ENCODE results near the gene ANKRD23. TPM values are rescaled to one million over a fixed set of nuclear protein-coding genes. Genes with fewer than 3 reads are reported as not detected.

The ANKRD23 gene
- total and polyA plus RNA-seq, 2 of the 13 experiments (the other 11 are each of a cell fraction or from before 2014, with no cell fraction given) = 1.5 to 1.6 TPM

GRCh38 chr2:96866586-96866985, 22.8 kb upstream of the ANKRD23 start:
- no peak overlapping the region for H3K27ac ChIP-seq (ENCODE audit: extremely low read length, insufficient read depth, low read length)
- no peak overlapping the region for H2AFZ ChIP-seq (ENCODE audit: low read length)
- FAIRE-seq (no peak), ATAC-seq (no peak), DNase-seq (ENCODE audit: low spot score) (no peak)
- H3K79me2 ChIP-seq (ENCODE audit: insufficient read depth, low read length) = peaks cover 23% of the 10 kb centered on the region
- peak overlapping the region in 1 of 3 experiments; percentile 93; a peak in 1 of 6 replicates for H3K4me3 ChIP-seq (replicated peaks in 1 of 3; ENCODE audit: insufficient read depth in 1 of 3, low read depth in 2 of 3, low read length in 3 of 3)
- BruUV-seq (replicated peaks) = no TSS peak
- H3K36me3 ChIP-seq (replicated peaks in 1 of 2; ENCODE audit: control insufficient read depth in 1 of 2, insufficient read depth in 2 of 2, low read length in 2 of 2) = peaks cover 34 to 49% of the 10 kb centered on the region in 2 experiments
- H3K27me3 ChIP-seq (ENCODE audit: control insufficient read depth in 1 of 2, insufficient read depth in 2 of 2, low read length in 2 of 2) = peaks cover 0 to 10% of the 10 kb centered on the region in 2 experiments; a peak in 3 of 5 replicates
- peak overlapping the region; percentile 98; the same call in 1 of the 2 replicates for H3K9ac ChIP-seq (ENCODE audit: insufficient read depth, low read depth, low read length)
- CTCF ChIA-PET (ENCODE audit: low intra/inter-chr PET ratio, low total read pairs) = no interaction called here
- peaks cover 46% of the 10 kb centered on the region for H3K4me1 ChIP-seq (ENCODE audit: insufficient read depth, low read length)
- intact Hi-C loops (cut with micrococcal nuclease; ENCODE audit: unreplicated experiment) = no loop called here
- WGBS (ENCODE audit: low lambda C conversion rate) = 94% methylated on average over 8 of the region's 8 CpGs
- POLR2A ChIA-PET = interaction anchor here (5.9 kb wide), 1 partner anchor 9 kb away, joined by 152 read pairs; the partner anchor contains the start of gene ANKRD39
- in situ Hi-C loops (cut with HindIII; ENCODE audit: extremely low pct_ligation_motif_present, low pct_unique_long_range_greater_than_20kb) = no loop called here
- no peaks in the 10 kb centered on the region for H4K20me1 ChIP-seq (ENCODE audit: insufficient read depth, low read length)
- no peaks in the 10 kb centered on the region for H3K9me3 ChIP-seq (ENCODE audit: low read length)
- H3K4me2 ChIP-seq (ENCODE audit: low read depth, low read length) = 0 out of 2 replicates have a peak overlapping the region, but pooled peaks have one; percentile 92
- TF ChIP-seq NRL (CRISPR knock-in tag; IDR thresholded peaks at IDR 0.05; ENCODE audit: borderline replicate concordance) = 0 out of 2 replicates have a peak, but pooled peaks have one; percentile 49
- TF ChIP-seq ZNF180 (CRISPR knock-in tag; IDR thresholded peaks at IDR 0.05; ENCODE audit: borderline replicate concordance, low read depth) = no peak
- TF ChIP-seq NFE2L1 (CRISPR knock-in tag; IDR thresholded peaks at IDR 0.05; ENCODE audit: borderline replicate concordance) = no peak
- no peak for TF ChIP-seq MIER3 (CRISPR knock-in tag; IDR thresholded peaks at IDR 0.05; ENCODE audit: borderline replicate concordance)
- no peak for TF ChIP-seq ZNF563 (CRISPR knock-in tag; IDR thresholded peaks at IDR 0.05)
- 0 out of 2 replicates have a peak, but pooled peaks have one; percentile 14 for TF ChIP-seq AKAP8 (CRISPR knock-in tag; IDR thresholded peaks at IDR 0.05)
- no peak for TF ChIP-seq SRSF1 (optimal IDR thresholded peaks at IDR 0.05; ENCODE audit: low read depth, low read length)
- TF ChIP-seq PBX2 (CRISPR knock-in tag; IDR thresholded peaks at IDR 0.05) = no peak
- TF ChIP-seq ZNF576 (CRISPR knock-in tag; IDR thresholded peaks at IDR 0.05) = no peak
- no peak for TF ChIP-seq ARID4A (CRISPR knock-in tag; IDR thresholded peaks at IDR 0.05; ENCODE audit: borderline replicate concordance)
- peak; percentile 41; the same call in 1 of the 2 replicates for TF ChIP-seq RBFOX2 (IDR thresholded peaks at IDR 0.05; ENCODE audit: low read depth, low read length)
- TF ChIP-seq RBM39 (IDR thresholded peaks at IDR 0.05; ENCODE audit: low read depth, low read length, poor library complexity, severe bottlenecking) = no peak
- no peak for TF ChIP-seq ZNF543 (CRISPR knock-in tag; IDR thresholded peaks at IDR 0.05)
- no peak for TF ChIP-seq SP2 (CRISPR knock-in tag; IDR thresholded peaks at IDR 0.05)
- no peak for TF ChIP-seq ZNF33A (CRISPR knock-in tag; IDR thresholded peaks at IDR 0.05; ENCODE audit: borderline replicate concordance)
- no peak for TF ChIP-seq ZNF496 (CRISPR knock-in tag; IDR thresholded peaks at IDR 0.05; ENCODE audit: insufficient replicate concordance)
- TF ChIP-seq ZNF660 (CRISPR knock-in tag; IDR thresholded peaks at IDR 0.05; ENCODE audit: borderline replicate concordance, low read depth) = no peak
- TF ChIP-seq NCOA2 (CRISPR knock-in tag; IDR thresholded peaks at IDR 0.05) = no peak

Measured in HepG2 (cell line).